Measurements from ENCODE around the gene PPP1R26. TPM values are rescaled to one million over a fixed set of nuclear protein-coding genes. Genes with fewer than 3 reads are reported as not detected.
A peak's percentile ranks its signal among the peaks of the same experiment; 100 is the strongest.

The PPP1R26 gene
- total RNA-seq, 1 experiment from 2014 or later: 33.5 TPM

DNA sequence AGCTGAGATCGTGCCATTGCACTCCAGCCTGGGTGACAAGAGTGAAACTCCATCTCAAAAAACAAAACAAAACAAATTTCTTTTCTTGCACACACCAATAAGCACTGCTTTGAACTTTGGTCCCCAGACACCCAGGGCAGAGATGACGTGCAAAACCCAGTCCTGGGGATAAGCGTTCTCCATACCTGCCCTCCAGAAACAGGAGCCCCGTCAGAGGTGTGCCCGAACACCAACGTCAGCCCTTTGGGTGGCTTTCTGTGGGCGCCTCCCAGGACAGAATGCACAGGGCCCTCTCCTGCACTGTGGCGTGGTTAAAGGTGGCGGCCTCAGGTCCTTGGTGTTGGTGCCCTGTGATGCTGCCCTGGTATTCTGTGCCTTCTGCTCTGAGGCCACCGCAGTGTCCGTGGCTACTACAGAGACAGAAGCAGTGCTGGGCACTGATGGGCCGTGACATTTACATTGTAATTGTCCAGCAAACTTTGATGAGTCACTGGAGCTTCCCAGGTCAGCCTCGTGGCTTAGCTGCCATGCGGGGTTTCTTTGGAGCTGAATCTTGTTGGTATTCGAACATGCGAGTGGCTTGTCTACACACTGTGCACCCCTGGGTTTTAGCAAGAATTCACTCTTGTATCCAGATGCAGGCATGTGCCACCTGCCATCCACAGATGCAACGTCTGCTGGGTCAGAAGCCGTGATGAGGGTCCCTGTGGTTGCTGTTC lies 9.8 kb downstream of the PPP1R26 start:
- no peak for DNase-seq (ENCODE audit: low read depth)

- DNase-seq (ENCODE audit: low read depth): no peak
These were observed 10.7 kb downstream of the PPP1R26 start for GRCh38 chr9:135490166-135490870.

GRCh38 chr9:135490980-135491464 lies 11.4 kb downstream of the PPP1R26 start:
- DNase-seq (ENCODE audit: low read depth): no peak

- no peak for DNase-seq (ENCODE audit: low read depth)
These were observed 12.2 kb downstream of the PPP1R26 start for GRCh38 chr9:135491764-135492163.

- DNase-seq (ENCODE audit: low read depth): no peak
These were observed 13.5 kb downstream of the PPP1R26 start for GRCh38 chr9:135492886-135493669.

- no peak for DNase-seq (ENCODE audit: low read depth)
These were observed 15.4 kb downstream of the PPP1R26 start for GRCh38 chr9:135494791-135495559.

DNA sequence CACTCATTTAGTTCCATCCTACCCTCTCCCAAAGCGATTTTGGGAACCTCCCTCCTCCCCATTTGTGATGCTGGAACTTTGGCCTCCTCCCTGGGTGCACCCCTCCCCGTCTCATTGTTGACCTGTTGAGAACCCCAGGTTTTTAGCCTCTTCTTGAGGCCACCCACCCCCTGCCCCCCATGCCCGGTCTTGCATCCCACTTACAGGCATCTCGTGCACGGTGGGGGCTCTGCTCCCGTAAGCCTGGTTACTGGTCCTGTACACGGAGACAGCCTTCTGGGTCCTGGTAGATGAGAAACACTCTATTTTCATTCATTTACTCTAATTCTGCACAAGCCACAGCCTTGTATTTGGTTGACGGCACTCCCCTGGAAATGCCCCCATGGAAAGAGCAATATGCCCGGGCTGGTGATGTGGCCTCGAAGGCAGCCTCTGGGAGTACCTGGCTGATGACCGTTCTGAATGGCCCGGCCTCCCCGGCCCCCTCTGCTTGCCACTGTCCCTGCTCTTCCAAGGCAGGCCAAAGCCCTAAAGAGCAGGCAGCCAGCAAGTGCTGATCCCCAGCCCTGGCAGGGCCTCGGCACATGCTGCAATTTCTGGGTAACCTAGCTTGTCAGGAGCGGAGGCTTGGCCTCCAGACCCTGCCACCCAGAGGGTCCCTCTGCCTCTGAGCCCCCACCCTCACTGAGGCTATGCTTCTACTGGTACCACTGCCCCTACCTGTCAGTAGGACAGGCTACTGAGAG lies 19.0 kb downstream of the PPP1R26 start:
- DNase-seq (ENCODE audit: low read depth): no peak

GRCh38 chr9:135499326-135500070 lies 19.9 kb downstream of the PPP1R26 start:
- DNase-seq (ENCODE audit: low read depth): peak; percentile 93

DNA sequence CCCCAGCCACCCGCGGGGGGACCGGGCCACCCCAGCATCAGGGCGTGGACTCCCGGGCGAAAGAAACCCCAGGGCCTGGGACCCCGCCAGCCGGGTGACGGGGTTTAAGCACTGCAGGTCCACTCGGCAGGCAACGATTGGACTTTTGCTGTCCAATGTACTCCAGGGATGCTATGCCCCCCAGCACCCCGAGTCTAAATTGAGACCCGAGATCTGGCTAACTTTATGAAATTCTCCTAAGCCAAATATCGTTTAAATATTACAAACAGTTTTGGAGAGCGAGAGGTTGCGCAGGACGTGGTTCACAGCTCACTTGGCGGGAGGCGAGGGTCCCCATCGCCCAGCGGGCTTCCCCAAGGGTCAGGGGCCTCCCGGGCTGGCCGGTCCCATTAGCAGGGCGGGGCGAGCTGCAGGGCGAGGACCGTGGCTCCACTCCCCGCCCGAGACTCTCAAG lies 20.5 kb downstream of the PPP1R26 start:
- DNase-seq (ENCODE audit: low read depth): no peak

DNA sequence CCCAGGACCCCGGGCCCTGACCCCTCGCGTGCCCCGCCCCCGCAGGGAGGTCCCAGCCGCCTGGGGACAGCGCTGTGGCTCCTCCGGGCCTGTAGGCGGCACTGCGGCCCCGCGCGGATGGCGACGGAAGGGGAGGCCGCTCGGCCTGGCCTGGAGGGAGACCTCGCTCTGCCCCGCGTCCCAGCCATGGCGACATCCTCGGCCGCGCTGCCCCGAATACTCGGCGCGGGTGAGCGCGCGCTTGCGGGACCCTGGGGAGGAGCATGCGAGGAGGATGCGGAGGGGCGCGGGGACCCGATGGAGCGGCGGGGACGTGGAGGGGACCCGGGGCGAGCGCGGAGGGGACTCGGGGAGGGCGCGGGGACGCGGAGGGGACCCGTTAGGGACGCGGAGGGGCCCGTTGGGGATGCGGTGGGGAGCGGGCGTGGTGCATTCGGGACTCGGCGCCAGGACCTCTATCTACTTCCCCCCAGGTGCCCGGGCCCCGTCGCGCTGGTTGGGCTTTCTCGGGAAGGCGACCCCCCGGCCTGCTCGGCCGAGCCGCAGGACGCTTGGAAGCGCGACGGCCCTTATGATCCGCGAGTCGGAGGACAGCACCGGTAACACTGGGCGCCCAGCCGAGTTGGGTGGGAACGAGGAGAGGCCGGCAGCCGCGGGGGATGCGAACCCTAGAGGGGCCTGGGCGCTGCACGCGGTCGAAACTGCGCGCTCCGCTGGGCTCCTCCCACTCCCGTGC lies 21.1 kb downstream of the PPP1R26 start, which contains the start of gene MRPS2:
MRPS2 (plus strand) TSS at position 158 of the 736 bp plus-strand sequence; CDS start at position 187, 29 bp downstream.
- DNase-seq (ENCODE audit: low read depth): peak; percentile 95

DNA sequence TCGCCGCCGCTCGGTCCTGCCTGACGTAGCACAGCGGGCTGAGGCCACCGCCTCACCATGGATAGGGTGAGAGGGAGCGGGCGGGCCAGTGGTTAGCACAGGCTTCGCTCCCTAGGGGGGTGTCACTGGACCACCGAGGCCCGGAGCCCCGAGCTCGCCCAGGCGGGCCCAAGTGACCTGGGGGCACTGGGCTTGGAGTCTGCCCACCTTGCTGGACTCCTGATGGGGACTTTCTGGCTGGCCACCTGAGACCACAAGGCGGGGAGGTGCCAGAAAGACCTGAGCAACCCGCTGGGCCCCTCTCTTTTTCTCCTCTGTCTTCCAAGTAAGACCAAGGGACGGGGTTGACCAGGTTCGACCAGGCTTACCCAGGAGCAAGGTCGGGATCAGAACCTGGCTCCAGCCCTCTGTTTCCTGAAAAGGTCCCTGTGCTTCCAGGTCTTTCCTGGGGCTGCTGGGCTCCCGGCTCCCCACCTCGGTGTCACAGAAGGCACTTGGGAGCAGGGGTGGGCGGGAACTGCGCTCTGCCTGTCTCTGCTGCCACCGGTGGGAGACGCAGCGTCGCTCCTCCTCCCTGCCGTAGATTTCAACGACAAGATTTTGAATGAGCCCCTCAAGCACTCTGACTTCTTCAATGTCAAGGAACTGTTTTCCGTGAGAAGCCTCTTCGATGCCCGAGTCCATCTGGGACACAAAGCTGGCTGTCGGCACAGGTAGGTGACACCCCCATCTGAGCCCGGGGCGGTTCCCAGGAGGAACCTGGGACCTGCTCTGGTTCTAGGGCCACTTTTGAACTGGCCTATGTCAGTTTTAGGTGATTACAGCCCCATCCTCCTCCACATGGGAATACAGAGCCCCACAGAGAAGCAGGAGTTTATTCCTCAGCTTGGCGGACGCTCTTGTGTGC lies 21.9 kb downstream of the PPP1R26 start:
- DNase-seq (ENCODE audit: low read depth): no peak

DNA sequence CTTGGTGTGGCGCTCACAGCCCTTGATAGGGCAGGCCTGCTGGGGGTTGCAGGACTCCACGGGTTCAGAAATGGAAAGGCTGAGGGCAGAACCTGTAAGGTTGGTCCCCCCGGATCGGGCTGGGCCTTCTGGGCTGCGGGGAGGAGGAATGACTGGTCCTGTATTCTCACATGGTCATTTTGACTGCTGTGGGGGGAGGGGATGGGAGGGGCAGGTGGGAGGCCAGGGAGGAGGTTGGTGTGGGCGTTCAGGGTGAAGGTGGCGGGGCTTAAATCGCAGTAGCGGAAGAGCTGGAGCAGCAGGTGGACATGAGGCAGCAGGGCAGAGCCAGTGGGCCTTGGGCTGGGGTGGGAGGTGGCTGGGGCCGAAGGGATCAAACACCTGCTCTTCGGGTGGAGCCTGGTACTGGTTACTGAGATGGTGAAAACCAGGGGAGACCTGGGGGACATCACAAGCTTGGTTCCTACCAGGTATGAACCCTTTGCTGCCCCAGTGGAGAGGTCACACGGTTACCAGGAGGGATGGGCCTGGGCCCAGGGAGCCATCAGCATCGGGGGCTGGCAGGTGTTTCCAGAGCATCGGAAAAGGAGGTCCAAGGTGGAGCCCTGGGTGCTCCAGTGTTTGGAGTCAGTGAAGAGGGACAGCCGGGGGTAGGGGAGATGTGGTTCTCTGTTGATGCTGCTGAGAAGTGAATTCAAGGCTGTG lies 22.7 kb downstream of the PPP1R26 start:
- DNase-seq (ENCODE audit: low read depth): no peak

DNA sequence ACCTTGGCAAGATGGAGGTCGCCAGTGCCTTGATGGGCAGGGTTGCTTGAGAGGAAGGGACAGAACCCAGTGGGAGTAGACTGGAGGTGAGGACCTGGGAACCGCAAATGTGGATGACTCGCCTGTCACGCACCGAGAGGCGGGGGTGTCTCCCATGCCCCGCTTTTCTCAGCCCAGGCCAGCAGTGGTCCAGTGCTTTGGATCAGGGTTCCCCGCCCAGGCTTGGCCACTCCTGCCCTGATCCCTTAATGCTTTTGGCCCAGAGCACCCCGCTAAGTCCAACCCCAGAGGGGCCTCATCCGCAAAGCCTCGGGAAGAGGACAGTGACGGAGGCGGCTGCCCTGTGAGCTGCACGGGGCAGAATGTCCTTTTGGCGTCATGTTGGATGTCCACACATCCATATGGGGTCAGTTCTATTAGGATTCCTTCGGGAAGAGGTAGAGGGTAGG lies 23.3 kb downstream of the PPP1R26 start:
- DNase-seq (ENCODE audit: low read depth): no peak

DNA sequence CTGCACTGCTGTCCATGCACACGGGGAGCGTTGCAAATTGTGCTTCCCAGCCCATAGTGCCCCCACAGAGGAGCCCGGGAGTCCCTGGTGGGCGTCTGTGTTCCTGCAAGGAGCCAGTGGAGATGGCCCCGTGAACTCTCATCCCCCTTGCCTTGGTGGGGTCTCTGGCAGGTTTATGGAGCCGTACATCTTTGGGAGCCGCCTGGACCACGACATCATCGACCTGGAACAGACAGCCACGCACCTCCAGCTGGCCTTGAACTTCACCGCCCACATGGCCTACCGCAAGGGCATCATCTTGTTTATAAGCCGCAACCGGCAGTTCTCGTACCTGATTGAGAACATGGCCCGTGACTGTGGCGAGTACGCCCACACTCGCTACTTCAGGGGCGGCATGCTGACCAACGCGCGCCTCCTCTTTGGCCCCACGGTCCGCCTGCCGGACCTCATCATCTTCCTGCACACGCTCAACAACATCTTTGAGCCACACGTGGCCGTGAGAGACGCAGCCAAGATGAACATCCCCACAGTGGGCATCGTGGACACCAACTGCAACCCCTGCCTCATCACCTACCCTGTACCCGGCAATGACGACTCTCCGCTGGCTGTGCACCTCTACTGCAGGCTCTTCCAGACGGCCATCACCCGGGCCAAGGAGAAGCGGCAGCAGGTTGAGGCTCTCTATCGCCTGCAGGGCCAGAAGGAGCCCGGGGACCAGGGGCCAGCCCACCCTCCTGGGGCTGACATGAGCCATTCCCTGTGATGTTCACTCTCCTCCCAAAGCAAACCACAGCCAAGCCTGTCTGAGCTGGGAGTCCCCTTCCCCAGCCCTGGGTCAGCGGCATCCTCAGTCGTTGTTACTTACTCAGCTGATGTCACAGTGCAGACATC lies 24.0 kb downstream of the PPP1R26 start:
- DNase-seq (ENCODE audit: low read depth): no peak

- DNase-seq (ENCODE audit: low read depth): peak; percentile 75
These were observed 25.0 kb downstream of the PPP1R26 start for GRCh38 chr9:135504262-135505243.

All from Daoy (cell line).